Mesenteric fat pad (tissue), 1 donor: ENCODE measurements around the gene HAPLN2. TPM values are rescaled to one million over a fixed set of nuclear protein-coding genes. Genes with fewer than 3 reads are reported as not detected.
"Not testable (repeated sequence)": the region's sequence is repeated elsewhere in the genome, so short reads cannot be mapped to it uniquely, and the experiment has no call there.

Experiments used
- DNase-seq: peaks from one replicate; pipeline ENCODE4 v3.0.0-alpha.2; 2020; ENCODE audit warnings: low spot score
- total RNA-seq: library from RNA; stranded (reverse); fragmentation: NEBNext Ultra II Directional; extraction: Animal tissue kit (Norgen Biotek cat#: 25700); gene quantifications from one replicate; pipeline ENCODE4 v1.2.1, GENCODE V29; 2021
- donor health status: DM: yes; HTN: yes; CAD: no.

HAPLN2 gene
- total RNA-seq, 1 donor from 2014 or later = 0.35 TPM

GRCh38 chr1:156616463-156616862 lies 2.8 kb upstream of the HAPLN2 start:
- DNase-seq = no peak

DNA sequence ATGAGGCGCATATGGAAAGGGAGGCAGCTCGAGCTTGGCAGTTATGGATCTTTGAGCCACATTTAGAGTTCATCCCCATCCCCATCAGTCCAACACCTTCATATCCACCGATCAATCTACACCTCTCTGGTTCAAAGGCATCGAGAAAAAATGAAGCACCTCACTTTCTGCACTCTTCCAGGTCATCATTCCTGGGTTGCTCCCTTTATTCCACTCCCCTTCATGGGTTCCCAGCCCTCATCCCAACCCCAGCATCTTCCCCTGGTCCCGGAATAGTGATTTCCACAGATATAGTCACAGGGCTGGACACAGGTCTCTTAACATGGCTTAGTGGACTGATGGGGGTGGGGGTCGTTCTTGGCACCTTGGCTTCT lies 354 bp downstream of the HAPLN2 start:
- no peak for DNase-seq

DNA sequence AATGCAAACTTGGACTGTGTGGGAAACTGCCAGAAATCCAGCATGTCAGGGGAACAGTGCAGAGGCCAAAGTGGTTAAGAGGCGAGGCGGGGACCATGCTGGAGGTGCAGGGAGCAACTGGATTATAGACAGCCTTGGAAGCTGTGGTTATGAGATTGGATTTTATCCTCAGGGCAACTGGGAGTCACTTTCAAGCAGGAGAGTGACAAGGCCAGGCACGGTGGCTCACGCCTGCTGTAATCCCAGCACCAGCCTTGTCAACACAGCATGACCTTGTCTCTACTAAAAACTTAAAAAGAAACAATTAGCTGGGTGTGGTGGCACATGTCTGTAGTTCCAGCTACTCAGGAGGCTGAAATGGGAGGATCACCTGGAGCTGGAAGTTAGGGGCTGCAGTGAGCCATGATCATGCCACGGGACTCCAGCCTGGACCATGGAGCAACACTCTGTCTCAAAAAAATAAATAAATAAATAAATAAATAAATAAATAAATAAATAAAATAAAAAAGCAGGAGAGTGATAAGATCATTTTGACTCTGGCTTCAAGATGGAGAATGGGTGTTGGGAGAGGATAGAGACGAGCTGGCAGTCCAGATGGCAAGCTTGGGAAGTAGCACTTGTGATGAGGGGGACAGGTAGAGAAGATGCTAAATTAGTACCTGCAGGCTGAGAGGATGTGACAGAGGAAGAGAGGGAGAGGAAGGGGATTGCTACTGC lies 3.5 kb downstream of the HAPLN2 start:
- no peak for DNase-seq

GRCh38 chr1:156623946-156624813 lies 5.0 kb downstream of the HAPLN2 start:
- DNase-seq = no peak

GRCh38 chr1:156624814-156625435 lies 5.7 kb downstream of the HAPLN2 start:
- no peak for DNase-seq

DNA sequence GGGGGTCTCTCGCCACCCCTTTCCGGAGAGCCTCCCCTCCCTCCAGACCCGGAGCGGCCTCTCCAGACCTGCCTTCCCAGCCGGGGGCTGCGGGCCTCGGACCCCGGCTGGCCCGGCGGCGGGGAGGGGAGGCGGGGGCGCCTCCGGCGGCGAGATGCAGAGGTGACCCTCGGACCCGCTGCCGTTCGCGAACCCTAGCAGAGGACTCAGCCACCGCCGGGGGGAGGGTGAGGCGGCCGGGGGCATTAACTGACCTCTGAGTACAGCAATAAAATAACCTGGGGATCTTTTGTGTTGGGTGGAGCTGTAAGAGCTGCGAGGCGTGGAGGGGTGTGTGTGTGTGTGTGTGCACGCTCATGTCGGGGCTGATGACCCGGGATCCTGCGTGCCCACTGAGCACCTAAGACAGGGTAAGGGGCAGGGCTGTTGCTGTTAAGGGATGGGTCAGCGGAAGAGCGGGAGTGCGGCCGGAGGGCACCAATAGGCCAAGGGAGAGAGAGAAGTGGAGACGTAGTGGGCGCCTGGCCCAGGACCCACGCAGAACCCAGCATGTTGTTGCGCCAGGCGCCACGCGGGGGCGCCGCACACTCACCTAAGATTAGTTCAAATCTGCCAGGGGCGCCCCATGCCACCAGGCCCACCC lies 6.3 kb downstream of the HAPLN2 start:
- DNase-seq = no peak

- no peak for DNase-seq
Measured at GRCh38 chr1:156626079-156626438, 6.8 kb downstream of the HAPLN2 start.

DNA sequence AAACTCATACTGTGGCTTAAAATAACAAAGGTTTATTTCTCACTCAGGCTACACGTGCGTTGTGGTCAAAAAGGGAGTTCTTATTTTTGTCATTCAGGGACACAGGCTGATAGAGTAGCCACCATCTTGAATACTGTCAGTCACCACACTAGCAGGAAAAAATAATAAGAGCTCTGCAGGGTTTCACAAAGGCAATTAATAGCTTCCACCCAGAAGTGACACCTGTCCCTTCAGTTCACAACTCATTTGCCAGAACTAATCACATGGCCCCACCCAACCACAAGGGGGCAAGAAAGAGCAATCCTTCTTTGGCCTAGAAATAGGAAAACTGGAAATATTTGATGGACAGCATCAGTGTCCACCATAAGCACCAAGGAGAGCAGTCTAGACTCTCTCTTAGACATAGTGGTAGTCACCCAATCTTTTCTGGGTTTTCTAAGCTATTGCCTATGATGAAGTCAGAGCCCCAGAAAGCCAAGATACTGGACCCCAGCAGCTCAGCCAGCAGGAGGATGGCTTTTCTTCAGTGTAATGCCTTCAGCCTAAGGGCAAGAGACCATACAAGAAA lies 8.2 kb downstream of the HAPLN2 start:
- DNase-seq = no peak

DNA sequence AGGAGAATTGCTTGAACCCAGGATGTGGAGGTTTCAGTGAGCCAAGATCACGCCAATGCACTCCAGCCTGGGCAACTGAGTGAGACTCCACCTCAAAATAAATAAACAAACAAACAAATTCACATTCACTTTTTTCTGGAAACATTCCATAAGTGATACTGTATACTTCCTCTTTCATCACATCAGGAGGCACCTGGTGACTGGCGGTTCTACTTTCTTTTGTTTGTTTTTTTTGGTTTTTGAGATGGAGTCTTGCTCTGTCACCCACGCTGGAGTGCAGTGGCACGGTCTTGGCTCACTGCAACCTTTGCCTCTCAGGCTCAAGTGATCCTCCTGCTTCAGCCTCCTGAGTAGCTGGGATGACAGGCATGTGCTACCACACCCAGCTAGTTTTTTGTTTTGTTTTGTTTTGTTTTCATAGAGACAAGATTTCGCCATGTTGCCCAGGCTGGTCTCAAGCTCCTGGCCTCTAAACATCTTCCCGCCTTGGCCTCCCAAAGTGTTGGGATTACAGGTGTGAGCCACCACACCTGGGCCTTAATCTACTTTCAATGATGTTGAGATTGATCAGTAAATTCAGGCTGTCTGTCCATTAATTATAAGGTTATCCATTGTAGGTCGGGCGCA lies 10.7 kb downstream of the HAPLN2 start:
- no peak for DNase-seq

DNA sequence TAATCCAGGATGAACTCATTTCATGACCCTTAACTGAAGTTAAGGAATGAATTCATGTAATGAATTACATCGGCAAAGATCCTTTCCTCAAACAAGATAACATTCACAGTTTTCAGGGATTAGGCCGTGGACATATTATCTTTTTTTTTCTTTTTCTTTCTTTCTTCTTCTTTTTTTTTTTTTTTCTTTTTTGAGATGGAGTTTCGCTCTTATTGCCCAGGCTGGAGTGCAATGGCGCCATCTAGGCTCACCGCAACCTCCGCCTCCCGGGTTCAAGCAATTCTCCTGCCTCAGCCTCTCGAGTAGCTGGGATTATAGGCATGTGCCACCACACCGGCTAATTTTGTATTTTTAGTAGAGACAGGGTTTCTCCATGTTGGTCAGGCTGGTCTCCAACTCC lies 11.9 kb downstream of the HAPLN2 start:
- not testable (repeated sequence) for DNase-seq

DNA sequence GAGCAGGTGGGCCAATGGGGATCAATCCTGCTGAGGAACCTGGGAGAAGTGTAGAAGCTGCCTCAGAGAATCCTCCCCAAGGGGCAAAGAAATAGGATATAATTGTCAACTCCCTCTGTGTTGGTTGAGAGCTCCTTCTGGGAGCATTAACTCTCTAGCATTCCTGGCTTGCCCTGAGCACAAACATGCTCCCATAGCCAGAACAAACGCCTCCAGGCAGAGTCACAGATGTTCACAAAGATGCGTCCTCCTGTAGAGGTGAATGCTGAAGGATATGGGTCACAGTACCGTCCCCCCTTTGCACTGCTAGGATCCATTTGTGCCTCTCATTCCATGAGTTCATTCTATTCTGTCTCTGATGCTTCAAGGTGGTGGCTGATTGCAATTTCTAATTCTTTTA lies 13.1 kb downstream of the HAPLN2 start:
- no peak for DNase-seq

GRCh38 chr1:156638189-156638985 lies 19.2 kb downstream of the HAPLN2 start:
- DNase-seq = no peak

- no peak for DNase-seq
Measured at GRCh38 chr1:156639601-156640101, 20.4 kb downstream of the HAPLN2 start.

DNA sequence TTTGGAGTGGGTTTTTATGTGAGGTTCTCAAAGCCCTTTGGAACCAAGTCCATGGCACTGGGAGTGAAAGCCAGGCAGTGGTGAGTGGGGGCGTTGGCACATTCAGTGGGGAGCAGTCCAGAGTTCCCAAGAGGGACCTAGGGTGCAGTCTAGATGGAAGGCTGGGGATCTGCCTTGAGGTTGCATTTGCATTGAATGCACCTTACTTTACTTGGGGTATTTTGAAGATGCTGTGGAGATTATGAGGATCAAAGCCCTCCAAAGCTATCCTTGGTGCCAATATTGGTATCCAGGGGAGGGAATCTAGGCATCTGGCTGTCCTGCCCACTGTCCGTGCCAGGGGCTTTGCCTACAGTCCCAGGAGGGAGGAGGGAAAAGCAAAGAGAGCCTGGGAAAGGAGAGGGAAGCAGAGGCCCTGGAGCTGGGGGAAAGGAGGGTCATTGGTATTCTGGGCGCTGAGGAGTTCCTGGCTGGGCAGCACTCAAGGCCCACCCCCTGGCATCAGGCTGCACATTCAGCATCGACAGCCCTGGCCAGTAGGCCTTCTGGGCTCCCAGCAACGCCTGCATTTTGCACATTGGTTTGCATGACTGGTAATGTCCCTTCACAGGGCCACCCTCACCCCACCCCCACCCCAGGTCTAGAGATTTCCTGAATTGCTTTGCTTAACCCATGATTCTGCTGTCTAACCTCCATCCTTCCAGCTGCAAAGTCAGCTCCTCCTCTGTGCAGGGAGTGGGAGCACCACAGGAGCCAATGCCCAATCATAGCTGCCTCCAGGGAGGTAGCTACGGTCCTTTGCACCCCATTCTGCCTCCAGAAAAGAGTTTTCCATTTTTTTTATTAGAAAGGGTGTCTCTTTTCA lies 21.9 kb downstream of the HAPLN2 start:
- no peak for DNase-seq

DNA sequence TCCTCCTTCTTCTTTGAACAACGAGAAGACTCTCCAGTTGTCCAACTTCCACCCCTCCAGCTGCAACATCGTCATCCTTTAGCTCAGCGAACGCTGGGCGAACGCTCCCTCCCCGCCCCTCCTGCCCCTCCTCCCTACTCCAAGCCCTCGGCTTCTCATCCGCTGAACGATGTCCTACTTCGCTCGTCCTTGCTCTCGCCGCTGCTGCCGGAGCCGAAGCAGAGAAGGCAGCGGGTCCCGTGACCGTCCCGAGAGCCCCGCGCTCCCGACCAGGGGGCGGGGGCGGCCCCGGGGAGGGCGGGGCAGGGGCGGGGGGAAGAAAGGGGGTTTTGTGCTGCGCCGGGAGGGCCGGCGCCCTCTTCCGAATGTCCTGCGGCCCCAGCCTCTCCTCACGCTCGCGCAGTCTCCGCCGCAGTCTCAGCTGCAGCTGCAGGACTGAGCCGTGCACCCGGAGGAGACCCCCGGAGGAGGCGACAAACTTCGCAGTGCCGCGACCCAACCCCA lies 22.6 kb downstream of the HAPLN2 start, which contains the start of gene BCAN:
Gene BCAN, plus strand, starts transcription at position 357 of the 504 bp plus-strand sequence. CDS start 3,938 bp downstream, outside the sequence.
- DNase-seq = no peak

DNA sequence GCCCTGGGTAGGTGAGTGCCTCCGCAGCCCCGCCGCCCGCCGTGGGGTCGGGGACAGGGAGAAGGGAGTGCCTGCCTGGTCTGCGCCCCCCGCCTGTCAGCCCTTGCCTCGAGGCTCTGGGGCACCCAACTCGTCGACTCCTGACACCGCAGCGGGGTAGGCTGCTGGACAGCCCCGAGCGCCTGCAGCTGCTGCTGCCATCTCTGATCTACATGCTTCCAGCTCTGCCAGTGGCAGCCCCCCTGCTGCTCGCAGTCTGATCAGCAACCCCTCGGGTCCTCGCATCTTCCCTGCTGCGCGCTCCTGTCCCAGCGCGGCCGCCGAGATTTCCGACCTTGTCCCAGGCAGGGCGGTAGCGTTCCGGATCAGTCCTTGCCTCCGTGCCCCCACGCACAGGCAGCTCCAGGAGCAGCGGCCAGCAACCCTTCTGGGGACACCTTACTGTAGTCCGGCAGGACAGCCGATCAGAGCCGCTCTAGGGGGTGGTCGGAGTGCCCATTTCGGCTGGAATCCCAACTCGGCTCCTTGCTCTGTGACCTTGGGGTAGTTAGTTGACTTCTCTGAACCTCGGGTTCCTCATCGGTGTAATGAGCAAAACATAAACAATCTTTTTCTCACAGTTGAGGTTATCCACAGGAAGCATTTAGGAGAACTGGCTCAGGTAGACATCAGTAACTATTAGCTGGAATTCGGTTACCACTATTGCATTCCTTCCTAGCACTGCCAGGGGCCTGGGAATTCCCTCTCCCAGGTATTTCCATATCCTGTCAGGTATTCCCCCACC lies 23.2 kb downstream of the HAPLN2 start:
- no peak for DNase-seq

DNA sequence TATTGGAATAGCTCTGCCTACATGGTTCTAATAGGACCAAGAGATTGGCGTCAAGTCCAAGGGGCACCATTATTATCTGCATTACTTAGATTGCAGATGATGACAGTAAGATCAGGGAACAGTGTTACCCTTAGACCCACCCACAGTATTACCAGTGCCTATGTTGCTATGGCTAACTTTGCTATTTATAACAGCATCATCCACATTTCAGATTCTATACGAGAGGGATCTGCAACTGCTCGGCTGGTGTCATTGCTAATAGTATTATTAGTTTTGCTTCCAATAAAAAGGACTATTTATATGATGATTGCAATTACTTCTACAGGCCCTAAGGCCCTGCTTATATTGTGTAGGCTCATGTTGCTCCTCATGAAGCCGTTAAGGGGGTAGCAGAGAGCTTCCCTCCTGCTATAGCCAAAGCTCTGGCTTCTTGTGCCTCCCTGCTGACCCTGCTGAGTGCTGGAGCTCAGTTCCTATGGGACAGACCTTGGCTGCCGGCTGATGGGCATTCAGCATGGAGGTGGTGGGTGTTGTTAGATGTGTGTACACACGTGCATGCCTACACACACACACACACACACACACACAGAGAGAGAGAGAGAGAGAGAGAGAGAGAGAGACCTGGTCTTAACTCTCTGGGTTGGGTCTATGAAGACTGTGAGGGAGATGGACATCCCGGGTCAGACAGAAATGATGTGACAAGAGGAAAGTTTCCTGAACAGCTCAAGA lies 24.0 kb downstream of the HAPLN2 start:
- no peak for DNase-seq
